Measurements from ENCODE around the gene PACC1.

The PACC1 gene

GRCh38 chr1:212446333-212446732 lies 31.6 kb upstream of the PACC1 start:
- Histone ChIP-seq H3K9me3 (ENCODE audit: control insufficient read depth, insufficient read depth, low read length) (no peaks in the 10 kb centered on the region), H3K27ac (ENCODE audit: low read depth, low read length) (no peak overlapping the region), H3K4me1 (ENCODE audit: control insufficient read depth, low read length) (no peaks in the 10 kb centered on the region), H4K20me1 (ENCODE audit: control insufficient read depth, insufficient read depth, low read depth, low read length) (no peaks in the 10 kb centered on the region), H3F3A (ENCODE audit: control insufficient read depth, insufficient read depth) (no peaks in the 10 kb centered on the region), H3K27me3 (ENCODE audit: control insufficient read depth, low read length) (no peaks in the 10 kb centered on the region), H3K36me3 (ENCODE audit: control insufficient read depth, low read length) (peaks cover 12% of the 10 kb centered on the region), H3K4me3 (ENCODE audit: low read length) (no peak overlapping the region), H3K9me2 (replicated peaks; ENCODE audit: control insufficient read depth, low read length) (no peaks in the 10 kb centered on the region), H3K4me2 (ENCODE audit: low read length) (no peak overlapping the region), H3K79me2 (ENCODE audit: control insufficient read depth, low read length) (peaks cover 3% of the 10 kb centered on the region; the same call in 1 of the 2 replicates)
- TF ChIP-seq EZH2phosphoT487 (IDR thresholded peaks at IDR 0.05; ENCODE audit: borderline replicate concordance, low read length), result no peak
- no peak for TF ChIP-seq CTCF (IDR thresholded peaks at IDR 0.05; ENCODE audit: low read depth, low read length, poor library complexity, severe bottlenecking)

DNA sequence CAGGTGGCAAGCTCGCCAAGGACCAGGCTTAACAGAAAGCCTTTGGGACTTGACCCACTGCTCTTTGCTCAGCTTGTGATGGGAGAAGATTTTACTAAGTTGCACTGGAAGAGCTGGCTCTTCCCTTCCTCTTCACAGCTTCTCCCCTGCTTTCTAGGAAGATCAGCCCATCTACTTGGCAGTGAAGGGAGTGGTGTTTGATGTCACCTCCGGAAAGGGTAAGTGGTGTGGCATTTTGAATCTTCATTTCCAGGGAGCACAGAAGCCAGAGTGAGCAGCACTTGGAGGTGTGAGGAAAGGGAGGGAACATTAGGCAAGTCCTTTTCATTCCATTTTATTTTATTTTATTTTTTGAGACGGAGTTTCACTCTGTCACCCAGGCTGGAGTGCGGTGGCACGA lies 27.7 kb upstream of the PACC1 start:
- Histone ChIP-seq H3K4me2 (ENCODE audit: low read length) (no peak overlapping the region), H3K9me3 (ENCODE audit: control insufficient read depth, insufficient read depth, low read length) (no peaks in the 10 kb centered on the region), H3K27ac (ENCODE audit: low read depth, low read length) (no peak overlapping the region), H3K79me2 (ENCODE audit: control insufficient read depth, low read length) (peaks cover 21% of the 10 kb centered on the region), H3F3A (ENCODE audit: control insufficient read depth, insufficient read depth) (no peaks in the 10 kb centered on the region), H3K27me3 (ENCODE audit: control insufficient read depth, low read length) (no peaks in the 10 kb centered on the region), H4K20me1 (ENCODE audit: control insufficient read depth, insufficient read depth, low read depth, low read length) (no peaks in the 10 kb centered on the region), H3K36me3 (ENCODE audit: control insufficient read depth, low read length) (peaks cover 12% of the 10 kb centered on the region), H3K4me3 (ENCODE audit: low read length) (no peak overlapping the region), H3K9me2 (replicated peaks; ENCODE audit: control insufficient read depth, low read length) (no peaks in the 10 kb centered on the region), H3K4me1 (ENCODE audit: control insufficient read depth, low read length) (no peaks in the 10 kb centered on the region)
- TF ChIP-seq CTCF (IDR thresholded peaks at IDR 0.05; ENCODE audit: low read depth, low read length, poor library complexity, severe bottlenecking), result no peak
- no peak for TF ChIP-seq EZH2phosphoT487 (IDR thresholded peaks at IDR 0.05; ENCODE audit: borderline replicate concordance, low read length)

DNA sequence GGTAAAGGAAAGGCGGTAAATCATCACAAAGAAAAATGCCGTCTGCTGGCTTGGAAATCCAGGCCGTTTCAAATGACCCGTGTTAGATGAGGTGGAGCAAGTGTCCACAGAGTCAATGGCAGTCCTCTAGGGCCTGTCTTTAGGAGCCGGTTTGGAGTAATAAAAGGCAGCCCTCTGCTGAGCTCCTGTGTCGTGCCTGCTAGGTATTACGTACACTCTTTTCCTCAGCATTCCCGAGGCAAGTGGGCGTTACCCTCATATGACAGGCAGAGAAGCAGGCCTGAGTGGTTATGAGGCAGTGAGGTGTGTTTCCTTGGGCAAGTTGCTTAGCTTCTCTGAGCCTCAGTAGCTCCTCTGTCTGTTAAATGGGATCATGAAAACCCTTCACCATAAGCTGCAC lies 25.7 kb upstream of the PACC1 start:
- H3F3A ChIP-seq (ENCODE audit: control insufficient read depth, insufficient read depth), result no peaks in the 10 kb centered on the region
- H4K20me1 ChIP-seq (ENCODE audit: control insufficient read depth, insufficient read depth, low read depth, low read length), result no peaks in the 10 kb centered on the region
- no peak overlapping the region for H3K27ac ChIP-seq (ENCODE audit: low read depth, low read length)
- H3K4me1 ChIP-seq (ENCODE audit: control insufficient read depth, low read length), result 0 out of 2 replicates have a peak, but pooled peaks cover 3% of the 10 kb centered on the region
- no peak overlapping the region for H3K4me3 ChIP-seq (ENCODE audit: low read length)
- H3K9me2 ChIP-seq (replicated peaks; ENCODE audit: control insufficient read depth, low read length), result no peaks in the 10 kb centered on the region
- no peaks in the 10 kb centered on the region for H3K9me3 ChIP-seq (ENCODE audit: control insufficient read depth, insufficient read depth, low read length)
- peaks cover 5% of the 10 kb centered on the region; the same call in 1 of the 2 replicates for H3K36me3 ChIP-seq (ENCODE audit: control insufficient read depth, low read length)
- H3K27me3 ChIP-seq (ENCODE audit: control insufficient read depth, low read length), result no peaks in the 10 kb centered on the region
- H3K79me2 ChIP-seq (ENCODE audit: control insufficient read depth, low read length), result peaks cover 28% of the 10 kb centered on the region
- TF ChIP-seq CTCF (IDR thresholded peaks at IDR 0.05; ENCODE audit: low read depth, low read length, poor library complexity, severe bottlenecking) (no peak), EZH2phosphoT487 (IDR thresholded peaks at IDR 0.05; ENCODE audit: borderline replicate concordance, low read length) (no peak)
- H3K4me2 ChIP-seq (ENCODE audit: low read length), result no peak overlapping the region
